WTC11 (cell line): ENCODE measurements around the gene TSPAN9. TPM values are rescaled to one million over a fixed set of nuclear protein-coding genes. Genes with fewer than 3 reads are reported as not detected.

Experiments
- ATAC-seq: fragments of 200-7000 bp; cut with Tn5 transposase; 2 replicates; pipeline ENCODE4 v1.10.0; 2021; ENCODE audit warnings: mild to moderate bottlenecking, moderate library complexity
- CTCF ChIA-PET: fragments of 300-600 bp; sonication (Branson Sonifier 250); formaldehyde crosslinking; loops from one replicate; lab custom pipeline; 2021; ENCODE audit warnings: antibody characterized with exemption; lab: Charles Lee
- POLR2A ChIA-PET: fragments of 350-600 bp; sonication (Branson Sonifier 250); formaldehyde crosslinking; loops from one replicate; lab custom pipeline; 2021; ENCODE audit warnings: antibody characterized with exemption; lab: Charles Lee
- DNase-seq: peaks from one replicate; pipeline ENCODE4 v3.0.0; 2021; ENCODE audit warnings: low spot score
- H3K27ac Mint-ChIP-seq: 2 replicates; pipeline ENCODE4 v1.8.0; 2021; ENCODE audit warnings: mixed read lengths
- H3K27me3 Mint-ChIP-seq: 2 replicates; pipeline ENCODE4 v1.8.0; 2021; ENCODE audit warnings: low read depth, mild to moderate bottlenecking, moderate library complexity, mixed read lengths
- H3K36me3 Mint-ChIP-seq: 2 replicates; pipeline ENCODE4 v1.8.0; 2021; ENCODE audit warnings: mixed read lengths
- H3K4me1 Mint-ChIP-seq: 2 replicates; pipeline ENCODE4 v1.8.0; 2022; ENCODE audit warnings: mixed read lengths
- H3K4me3 Mint-ChIP-seq: 2 replicates; pipeline ENCODE4 v1.8.0; 2021; ENCODE audit warnings: mild to moderate bottlenecking, moderate library complexity, mixed read lengths
- H3K9me3 Mint-ChIP-seq: 2 replicates; pipeline ENCODE4 v1.8.0; 2021; ENCODE audit warnings: mixed read lengths
- AFF4 ChIP-seq: sonication (generic); formaldehyde crosslinking; IDR thresholded peaks from 2 replicates; pipeline ENCODE4 v1.8.1; 2023; ENCODE audit warnings: mild to moderate bottlenecking, missing genetic modification reagents, borderline replicate concordance
- ATF3 ChIP-seq: sonication (generic); formaldehyde crosslinking; conservative IDR thresholded peaks from 2 replicates; pipeline ENCODE4 v1.8.1; 2022; ENCODE audit warnings: mild to moderate bottlenecking, missing genetic modification reagents
- CBFB ChIP-seq: sonication (generic); formaldehyde crosslinking; IDR thresholded peaks from 2 replicates; pipeline ENCODE4 v1.8.1; 2022; ENCODE audit warnings: mild to moderate bottlenecking, low read depth, missing genetic modification reagents
- FOXP1 ChIP-seq: sonication (generic); formaldehyde crosslinking; IDR thresholded peaks from 2 replicates; pipeline ENCODE4 v1.8.0; 2022; ENCODE audit warnings: missing genetic modification reagents, mild to moderate bottlenecking, moderate library complexity, borderline replicate concordance
- GABPB1 ChIP-seq: sonication (generic); formaldehyde crosslinking; IDR thresholded peaks from 2 replicates; pipeline ENCODE4 v1.8.1; 2023; ENCODE audit warnings: mild to moderate bottlenecking, missing genetic modification reagents
- JUN ChIP-seq: sonication (generic); formaldehyde crosslinking; IDR thresholded peaks from 2 replicates; pipeline ENCODE4 v1.8.0; 2023; ENCODE audit warnings: mild to moderate bottlenecking, missing genetic modification reagents
- NFATC4 ChIP-seq: fragments of 250-450 bp; sonication (Bioruptor Pico); IDR thresholded peaks from 2 replicates; pipeline ENCODE4 v1.9.0; 2021; ENCODE audit warnings: mild to moderate bottlenecking
- SMAD3 ChIP-seq: sonication (generic); formaldehyde crosslinking; IDR thresholded peaks from 2 replicates; pipeline ENCODE4 v1.8.0; 2022; ENCODE audit warnings: missing genetic modification reagents, mild to moderate bottlenecking, borderline replicate concordance
- SMAD4 ChIP-seq: sonication (generic); formaldehyde crosslinking; IDR thresholded peaks from 2 replicates; pipeline ENCODE4 v1.8.0; 2022; ENCODE audit warnings: mild to moderate bottlenecking, missing genetic modification reagents
- USF1 ChIP-seq: sonication (generic); formaldehyde crosslinking; IDR thresholded peaks from 2 replicates; pipeline ENCODE4 v1.8.0; 2022; ENCODE audit warnings: mild to moderate bottlenecking, missing genetic modification reagents
- ZBTB21 ChIP-seq: sonication (generic); formaldehyde crosslinking; IDR thresholded peaks from 2 replicates; pipeline ENCODE4 v1.8.1; 2023; ENCODE audit warnings: mild to moderate bottlenecking, missing genetic modification reagents, borderline replicate concordance
- ZMAT4 ChIP-seq: fragments of 250-450 bp; sonication (Bioruptor Pico); IDR thresholded peaks from 2 replicates; pipeline ENCODE4 v1.9.0; 2021; ENCODE audit warnings: mild to moderate bottlenecking
- ZNF138 ChIP-seq: sonication (generic); formaldehyde crosslinking; conservative IDR thresholded peaks from 2 replicates; pipeline ENCODE4 v1.8.1; 2022; ENCODE audit warnings: mild to moderate bottlenecking, moderate library complexity, missing genetic modification reagents
- ZNF232 ChIP-seq: sonication (generic); formaldehyde crosslinking; IDR thresholded peaks from 2 replicates; pipeline ENCODE4 v1.8.0; 2022; ENCODE audit warnings: mild to moderate bottlenecking, missing genetic modification reagents
- ZNF263 ChIP-seq: sonication (generic); formaldehyde crosslinking; IDR thresholded peaks from 2 replicates; pipeline ENCODE4 v1.8.1; 2022; ENCODE audit warnings: low read depth, mild to moderate bottlenecking, moderate library complexity, missing genetic modification reagents
- total RNA-seq: library from RNA; stranded (reverse); gene quantifications from 3 replicates; pipeline ENCODE4 v1.2.3, GENCODE V29; 2021
- TF ChIP-seq, protein P1 (sequence below): fragments of 250-450 bp; sonication (Bioruptor Pico); IDR thresholded peaks from 2 replicates; pipeline ENCODE4 v1.9.0; 2021; ENCODE audit warnings: mild to moderate bottlenecking, borderline replicate concordance
- TF ChIP-seq, protein P2 (sequence below): fragments of 250-450 bp; sonication (Bioruptor Pico); IDR thresholded peaks from 2 replicates; pipeline ENCODE4 v1.9.0; 2021; ENCODE audit warnings: mild to moderate bottlenecking
- TF ChIP-seq, protein P3 (sequence below): sonication (generic); formaldehyde crosslinking; IDR thresholded peaks from 2 replicates; pipeline ENCODE4 v1.8.1; 2022; ENCODE audit warnings: low read depth, missing genetic modification reagents, borderline replicate concordance

The TSPAN9 gene
- total RNA-seq, 1 experiment from 2014 or later = 27.6 TPM

- TF ChIP-seq, protein P1, sequence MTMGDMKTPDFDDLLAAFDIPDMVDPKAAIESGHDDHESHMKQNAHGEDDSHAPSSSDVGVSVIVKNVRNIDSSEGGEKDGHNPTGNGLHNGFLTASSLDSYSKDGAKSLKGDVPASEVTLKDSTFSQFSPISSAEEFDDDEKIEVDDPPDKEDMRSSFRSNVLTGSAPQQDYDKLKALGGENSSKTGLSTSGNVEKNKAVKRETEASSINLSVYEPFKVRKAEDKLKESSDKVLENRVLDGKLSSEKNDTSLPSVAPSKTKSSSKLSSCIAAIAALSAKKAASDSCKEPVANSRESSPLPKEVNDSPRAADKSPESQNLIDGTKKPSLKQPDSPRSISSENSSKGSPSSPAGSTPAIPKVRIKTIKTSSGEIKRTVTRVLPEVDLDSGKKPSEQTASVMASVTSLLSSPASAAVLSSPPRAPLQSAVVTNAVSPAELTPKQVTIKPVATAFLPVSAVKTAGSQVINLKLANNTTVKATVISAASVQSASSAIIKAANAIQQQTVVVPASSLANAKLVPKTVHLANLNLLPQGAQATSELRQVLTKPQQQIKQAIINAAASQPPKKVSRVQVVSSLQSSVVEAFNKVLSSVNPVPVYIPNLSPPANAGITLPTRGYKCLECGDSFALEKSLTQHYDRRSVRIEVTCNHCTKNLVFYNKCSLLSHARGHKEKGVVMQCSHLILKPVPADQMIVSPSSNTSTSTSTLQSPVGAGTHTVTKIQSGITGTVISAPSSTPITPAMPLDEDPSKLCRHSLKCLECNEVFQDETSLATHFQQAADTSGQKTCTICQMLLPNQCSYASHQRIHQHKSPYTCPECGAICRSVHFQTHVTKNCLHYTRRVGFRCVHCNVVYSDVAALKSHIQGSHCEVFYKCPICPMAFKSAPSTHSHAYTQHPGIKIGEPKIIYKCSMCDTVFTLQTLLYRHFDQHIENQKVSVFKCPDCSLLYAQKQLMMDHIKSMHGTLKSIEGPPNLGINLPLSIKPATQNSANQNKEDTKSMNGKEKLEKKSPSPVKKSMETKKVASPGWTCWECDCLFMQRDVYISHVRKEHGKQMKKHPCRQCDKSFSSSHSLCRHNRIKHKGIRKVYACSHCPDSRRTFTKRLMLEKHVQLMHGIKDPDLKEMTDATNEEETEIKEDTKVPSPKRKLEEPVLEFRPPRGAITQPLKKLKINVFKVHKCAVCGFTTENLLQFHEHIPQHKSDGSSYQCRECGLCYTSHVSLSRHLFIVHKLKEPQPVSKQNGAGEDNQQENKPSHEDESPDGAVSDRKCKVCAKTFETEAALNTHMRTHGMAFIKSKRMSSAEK (CRISPR knock-in tag) = no peak
- TF ChIP-seq, protein P2, sequence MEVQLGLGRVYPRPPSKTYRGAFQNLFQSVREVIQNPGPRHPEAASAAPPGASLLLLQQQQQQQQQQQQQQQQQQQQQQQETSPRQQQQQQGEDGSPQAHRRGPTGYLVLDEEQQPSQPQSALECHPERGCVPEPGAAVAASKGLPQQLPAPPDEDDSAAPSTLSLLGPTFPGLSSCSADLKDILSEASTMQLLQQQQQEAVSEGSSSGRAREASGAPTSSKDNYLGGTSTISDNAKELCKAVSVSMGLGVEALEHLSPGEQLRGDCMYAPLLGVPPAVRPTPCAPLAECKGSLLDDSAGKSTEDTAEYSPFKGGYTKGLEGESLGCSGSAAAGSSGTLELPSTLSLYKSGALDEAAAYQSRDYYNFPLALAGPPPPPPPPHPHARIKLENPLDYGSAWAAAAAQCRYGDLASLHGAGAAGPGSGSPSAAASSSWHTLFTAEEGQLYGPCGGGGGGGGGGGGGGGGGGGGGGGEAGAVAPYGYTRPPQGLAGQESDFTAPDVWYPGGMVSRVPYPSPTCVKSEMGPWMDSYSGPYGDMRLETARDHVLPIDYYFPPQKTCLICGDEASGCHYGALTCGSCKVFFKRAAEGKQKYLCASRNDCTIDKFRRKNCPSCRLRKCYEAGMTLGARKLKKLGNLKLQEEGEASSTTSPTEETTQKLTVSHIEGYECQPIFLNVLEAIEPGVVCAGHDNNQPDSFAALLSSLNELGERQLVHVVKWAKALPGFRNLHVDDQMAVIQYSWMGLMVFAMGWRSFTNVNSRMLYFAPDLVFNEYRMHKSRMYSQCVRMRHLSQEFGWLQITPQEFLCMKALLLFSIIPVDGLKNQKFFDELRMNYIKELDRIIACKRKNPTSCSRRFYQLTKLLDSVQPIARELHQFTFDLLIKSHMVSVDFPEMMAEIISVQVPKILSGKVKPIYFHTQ (CRISPR knock-in tag) = no peak
- no peak for TF ChIP-seq ZBTB21 (CRISPR knock-in tag)
- TF ChIP-seq NFATC4 (CRISPR knock-in tag) = no peak
- TF ChIP-seq, all 79 proteins: peak for 0
These were observed 152.4 kb downstream of the TSPAN9 start (continued) for GRCh38 chr12:3229577-3229976.

GRCh38 chr12:3230758-3231375 lies 153.7 kb downstream of the TSPAN9 start:
- no peaks in the 10 kb centered on the region for H3K27me3 Mint-ChIP-seq
- no peak for TF ChIP-seq GABPB1 (CRISPR knock-in tag)
- TF ChIP-seq SMAD3 = no peak
- TF ChIP-seq FOXP1 = no peak
- TF ChIP-seq USF1 (CRISPR knock-in tag) = no peak
- TF ChIP-seq SMAD4 = no peak
- TF ChIP-seq, protein P3, sequence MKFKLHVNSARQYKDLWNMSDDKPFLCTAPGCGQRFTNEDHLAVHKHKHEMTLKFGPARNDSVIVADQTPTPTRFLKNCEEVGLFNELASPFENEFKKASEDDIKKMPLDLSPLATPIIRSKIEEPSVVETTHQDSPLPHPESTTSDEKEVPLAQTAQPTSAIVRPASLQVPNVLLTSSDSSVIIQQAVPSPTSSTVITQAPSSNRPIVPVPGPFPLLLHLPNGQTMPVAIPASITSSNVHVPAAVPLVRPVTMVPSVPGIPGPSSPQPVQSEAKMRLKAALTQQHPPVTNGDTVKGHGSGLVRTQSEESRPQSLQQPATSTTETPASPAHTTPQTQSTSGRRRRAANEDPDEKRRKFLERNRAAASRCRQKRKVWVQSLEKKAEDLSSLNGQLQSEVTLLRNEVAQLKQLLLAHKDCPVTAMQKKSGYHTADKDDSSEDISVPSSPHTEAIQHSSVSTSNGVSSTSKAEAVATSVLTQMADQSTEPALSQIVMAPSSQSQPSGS (CRISPR knock-in tag) = no peak
- peaks cover 13% of the 10 kb centered on the region; the same call in 1 of the 2 replicates for H3K9me3 Mint-ChIP-seq
- H3K27ac Mint-ChIP-seq = peak overlapping the region; percentile 76; the same call in 1 of the 2 replicates
- ChIA-PET POLR2A (no interaction called here), CTCF (interaction anchor here (1.0 to 3.8 kb wide), 5 partner anchors 23 to 69 kb away, joined by 3 to 17 read pairs (median 3); no protein-coding TSS in a partner anchor)
- H3K4me1 Mint-ChIP-seq = peaks cover 60% of the 10 kb centered on the region
- H3K36me3 Mint-ChIP-seq = peaks cover 9% of the 10 kb centered on the region
- DNase-seq = no peak
- peak overlapping the region; percentile 26 for H3K4me3 Mint-ChIP-seq
- no peak for ATAC-seq

DNA sequence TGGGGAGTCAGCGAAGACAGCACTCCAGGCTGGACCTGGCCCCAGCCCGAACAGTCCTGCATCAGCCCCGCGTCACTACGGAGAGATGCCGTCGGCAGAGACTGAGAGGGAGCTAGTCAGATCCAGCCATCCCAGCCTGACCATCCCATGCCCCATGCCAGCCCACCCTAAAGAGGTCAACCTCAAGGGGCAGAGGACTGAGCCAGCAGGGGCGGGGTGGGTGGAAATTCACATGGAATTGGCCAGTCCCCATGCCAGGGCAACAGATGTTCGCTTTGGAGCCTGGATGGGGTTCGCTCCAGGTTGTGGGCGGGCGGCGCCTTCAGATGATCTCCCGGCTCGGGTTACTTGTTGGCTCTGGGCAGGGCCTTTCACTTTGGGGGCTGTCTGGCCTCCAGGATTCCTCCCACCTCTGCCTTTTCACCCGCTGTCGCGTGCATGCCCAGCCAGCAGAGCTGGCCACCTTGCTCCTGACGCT lies 154.3 kb downstream of the TSPAN9 start:
- H3K36me3 Mint-ChIP-seq = peaks cover 9% of the 10 kb centered on the region
- ATAC-seq (peak; percentile 76), DNase-seq (peak; percentile 67)
- peaks cover 13% of the 10 kb centered on the region; the same call in 1 of the 2 replicates for H3K9me3 Mint-ChIP-seq
- CTCF ChIA-PET = interaction anchor here (0.6 to 3.8 kb wide), 10 partner anchors 12 to 287 kb away, joined by 3 to 17 read pairs (median 4); no protein-coding TSS in a partner anchor
- H3K4me3 Mint-ChIP-seq = peak overlapping the region; percentile 26
- POLR2A ChIA-PET = no interaction called here
- H3K27me3 Mint-ChIP-seq = no peaks in the 10 kb centered on the region
- peak overlapping the region; percentile 76; the same call in 1 of the 2 replicates for H3K27ac Mint-ChIP-seq
- H3K4me1 Mint-ChIP-seq = peaks cover 61% of the 10 kb centered on the region
- TF ChIP-seq AFF4 = no peak
- TF ChIP-seq JUN (CRISPR knock-in tag) = no peak
- TF ChIP-seq ZNF232 (CRISPR knock-in tag) = no peak
- no peak for TF ChIP-seq ZNF263 (CRISPR knock-in tag)
- no peak for TF ChIP-seq CBFB (CRISPR knock-in tag)
- TF ChIP-seq ZNF138 (CRISPR knock-in tag) = no peak
- TF ChIP-seq ZMAT4 (CRISPR knock-in tag) = no peak
- TF ChIP-seq ATF3 = no peak
